GM19193 (cell line): ENCODE results near the gene KRTAP5-6.

Experiments used
- POLR2A ChIP-seq: IDR thresholded peaks from 4 replicates; pipeline ENCODE4 v1.6.1; 2011; ENCODE audit not compliant: insufficient read depth, insufficient read length; ENCODE audit errors: extremely low read depth

Gene KRTAP5-6

DNA sequence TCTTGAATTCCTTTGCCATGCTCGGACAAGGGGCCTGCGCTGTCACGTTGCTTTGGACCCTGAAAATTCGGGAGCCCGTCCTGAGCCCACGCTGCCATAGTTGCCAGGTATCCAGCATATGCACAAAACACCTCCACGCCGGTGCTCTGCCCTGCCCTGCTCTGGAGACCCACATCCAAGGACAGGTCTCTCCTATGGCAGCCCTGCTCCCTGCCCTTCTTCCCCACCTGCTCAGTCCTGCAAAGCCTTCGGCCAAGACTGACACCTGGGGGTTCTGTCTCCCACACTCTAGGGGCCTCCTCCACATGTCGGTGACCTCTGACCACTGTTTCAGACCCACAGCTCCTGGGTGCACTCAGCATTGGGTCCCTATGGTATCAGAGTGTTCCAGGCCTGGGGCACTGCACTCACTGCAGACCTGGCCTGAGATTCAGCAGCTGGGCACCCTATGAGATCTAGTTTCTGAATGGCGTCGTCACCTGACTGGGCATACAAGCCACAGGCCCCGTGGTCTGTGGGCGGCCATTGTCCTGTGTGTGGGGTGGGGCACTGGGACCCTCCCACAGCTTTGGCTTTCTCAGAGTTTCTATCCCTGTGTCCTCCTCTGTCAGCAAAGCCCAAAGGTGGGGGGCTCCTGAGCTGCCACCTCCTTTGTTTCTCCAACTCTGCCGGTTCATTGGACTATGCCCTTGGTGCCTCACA, 2.0 kb upstream of the KRTAP5-6 start:
- no peak for TF ChIP-seq POLR2A

DNA sequence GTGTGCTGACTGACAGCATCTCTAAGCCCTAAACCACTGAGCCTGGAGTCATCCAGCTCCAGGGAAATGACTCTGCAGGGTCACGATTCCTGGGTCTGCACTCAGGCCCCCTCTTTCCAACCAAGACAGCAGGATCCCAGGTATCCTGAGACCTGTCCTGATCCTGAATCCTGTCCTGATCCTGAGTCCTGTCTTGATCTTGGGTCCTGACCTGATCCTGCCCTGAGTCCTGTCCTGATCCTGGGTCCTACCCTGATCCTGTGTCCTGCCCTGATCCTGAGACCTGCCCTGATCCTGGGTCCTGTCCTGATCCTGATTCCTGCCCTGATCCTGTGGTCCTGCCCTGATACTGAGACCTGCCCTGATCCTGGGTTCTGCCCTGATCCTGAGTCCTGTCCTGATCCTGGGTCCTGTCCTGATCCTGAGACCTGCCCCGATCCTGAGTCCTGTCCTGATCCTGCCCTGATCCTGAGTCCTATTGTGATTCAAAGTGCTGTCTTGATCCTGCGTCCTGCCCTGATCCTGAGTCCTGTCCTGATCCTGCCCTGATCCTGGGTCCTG, 1.4 kb upstream of the KRTAP5-6 start:
- no peak for TF ChIP-seq POLR2A

DNA sequence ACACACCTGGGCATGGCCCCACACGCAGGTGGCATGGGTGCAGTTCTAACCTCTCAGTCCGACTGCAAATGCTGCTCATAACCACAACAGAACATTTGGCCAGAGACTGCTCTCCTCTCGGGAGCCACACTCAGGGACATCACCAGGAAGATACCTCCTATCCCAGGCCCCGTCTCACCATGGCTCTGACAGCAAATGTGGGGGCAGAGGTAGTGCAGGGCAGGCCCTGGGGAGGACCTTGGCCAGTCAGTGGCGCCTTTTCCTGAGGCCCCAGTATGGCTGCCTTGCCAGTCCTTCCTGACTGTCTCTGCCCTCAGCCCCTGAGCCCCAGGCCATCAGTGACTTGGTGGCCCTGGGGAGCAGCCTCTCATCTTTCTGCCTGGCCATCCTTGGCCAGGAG, 2.8 kb downstream of the KRTAP5-6 start:
- TF ChIP-seq POLR2A, result no peak

DNA sequence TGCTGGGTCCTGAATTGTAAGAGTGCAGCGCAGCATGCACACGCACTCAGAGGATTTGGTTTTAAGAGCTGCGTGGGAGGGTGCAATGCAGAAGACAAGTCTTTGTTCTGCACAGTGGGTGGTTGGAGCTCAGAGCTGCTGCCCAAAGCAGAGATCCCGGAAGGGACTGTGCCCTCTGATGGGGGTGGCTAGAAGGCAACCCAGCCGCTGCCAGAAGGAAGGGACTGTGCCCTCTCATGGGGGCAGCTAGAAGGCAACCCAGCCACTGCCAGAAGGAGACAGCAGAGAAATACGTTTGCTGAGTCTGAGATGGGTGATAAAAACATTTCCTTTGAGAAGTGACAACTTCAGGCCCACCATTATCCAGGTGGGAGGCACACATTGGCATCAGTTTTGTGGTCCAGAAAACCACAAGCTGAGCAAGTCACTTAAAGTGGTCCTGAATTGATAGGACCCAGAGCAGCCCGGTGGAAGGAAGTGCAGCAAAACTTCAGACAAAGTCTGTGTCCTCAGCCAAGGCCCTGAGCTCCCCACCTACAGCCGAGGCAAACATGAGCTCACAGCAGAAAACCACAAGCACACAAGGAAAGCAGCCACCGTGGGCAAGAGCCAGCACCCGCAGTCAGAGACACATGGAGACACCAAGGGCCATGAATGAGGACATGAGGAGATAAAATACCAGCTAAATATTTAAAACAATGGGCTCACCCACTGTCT, 4.3 kb downstream of the KRTAP5-6 start:
- TF ChIP-seq POLR2A, result no peak

DNA sequence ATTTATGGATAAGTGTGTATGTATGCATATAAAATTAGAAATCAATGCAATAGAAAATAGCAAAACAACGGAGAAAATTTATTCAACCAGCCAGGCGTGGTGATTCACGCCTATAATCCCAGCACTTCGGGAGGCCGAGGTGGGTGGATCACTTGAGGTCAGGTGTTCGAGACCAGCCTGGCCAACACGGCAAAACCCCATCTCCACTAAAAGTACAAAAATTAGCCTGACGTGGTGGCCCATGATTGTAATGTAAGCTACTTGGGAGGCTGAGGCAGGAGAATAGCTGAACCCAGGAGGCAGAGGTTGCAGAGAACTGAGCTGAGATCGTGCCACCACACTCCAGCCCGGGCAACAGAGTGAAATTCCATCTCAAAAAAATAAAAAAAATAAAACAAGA, 5.5 kb downstream of the KRTAP5-6 start:
- no peak for TF ChIP-seq POLR2A

DNA sequence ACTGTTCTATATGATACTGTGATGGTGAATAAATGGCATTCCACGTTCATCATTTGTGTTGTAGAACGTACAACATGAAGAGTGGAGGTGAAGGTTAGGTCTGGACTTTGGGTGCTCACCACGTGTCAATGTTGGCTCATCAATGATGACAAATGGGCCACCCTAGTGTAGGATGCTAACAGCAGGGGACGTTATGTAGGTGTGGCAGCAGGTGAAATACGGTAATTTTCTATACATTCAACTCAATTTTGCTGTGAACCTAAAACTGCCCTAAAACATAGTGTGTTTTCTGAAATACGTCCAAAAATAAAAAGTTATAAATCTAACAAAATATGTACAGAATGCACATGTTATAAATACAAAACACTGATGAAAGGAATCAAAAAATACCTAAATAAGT, 6.2 kb downstream of the KRTAP5-6 start:
- TF ChIP-seq POLR2A, result no peak

DNA sequence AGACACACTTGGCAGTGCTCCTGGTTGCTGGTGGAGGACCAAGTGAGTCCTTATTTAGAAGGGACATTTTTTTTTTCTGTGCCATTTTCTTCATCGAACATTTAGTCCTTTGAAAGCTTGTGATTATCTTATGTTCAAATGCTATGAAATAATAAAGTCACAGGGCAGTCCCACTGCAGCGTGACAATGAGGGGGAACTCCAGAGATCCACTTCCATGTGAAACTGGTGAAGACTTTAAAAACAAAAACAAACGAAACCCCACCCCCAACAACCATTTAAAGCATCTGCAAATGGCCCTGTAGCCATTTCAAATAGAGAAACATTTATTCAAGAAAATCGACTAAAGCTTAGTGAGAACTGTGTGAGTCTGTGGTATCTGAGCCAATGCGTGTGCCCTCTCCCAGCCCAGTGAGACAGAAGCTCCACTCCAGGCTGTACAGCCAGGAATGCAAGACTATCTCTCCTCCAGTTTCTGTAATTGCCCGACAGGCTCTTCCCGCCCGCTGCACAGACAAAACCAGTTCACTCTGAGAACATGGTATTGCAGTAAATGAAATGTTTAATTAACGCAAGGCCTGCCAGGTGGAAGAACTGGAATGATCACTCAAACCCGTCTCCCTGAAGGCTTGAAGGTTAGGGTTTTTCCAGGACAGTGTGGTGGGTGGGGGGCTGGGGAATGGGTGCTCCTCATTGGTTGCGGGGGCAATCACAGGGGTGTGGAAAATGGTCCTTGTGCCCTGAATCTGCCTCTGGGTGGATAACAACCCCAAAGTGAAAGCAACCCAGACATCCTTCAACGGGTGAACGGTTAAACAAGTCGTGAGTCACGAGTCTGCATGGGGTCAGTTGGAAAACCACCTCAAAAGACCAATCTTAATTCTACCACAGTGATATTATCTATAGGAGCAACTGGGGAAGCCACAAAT, 8.4 kb downstream of the KRTAP5-6 start:
- no peak for TF ChIP-seq POLR2A

DNA sequence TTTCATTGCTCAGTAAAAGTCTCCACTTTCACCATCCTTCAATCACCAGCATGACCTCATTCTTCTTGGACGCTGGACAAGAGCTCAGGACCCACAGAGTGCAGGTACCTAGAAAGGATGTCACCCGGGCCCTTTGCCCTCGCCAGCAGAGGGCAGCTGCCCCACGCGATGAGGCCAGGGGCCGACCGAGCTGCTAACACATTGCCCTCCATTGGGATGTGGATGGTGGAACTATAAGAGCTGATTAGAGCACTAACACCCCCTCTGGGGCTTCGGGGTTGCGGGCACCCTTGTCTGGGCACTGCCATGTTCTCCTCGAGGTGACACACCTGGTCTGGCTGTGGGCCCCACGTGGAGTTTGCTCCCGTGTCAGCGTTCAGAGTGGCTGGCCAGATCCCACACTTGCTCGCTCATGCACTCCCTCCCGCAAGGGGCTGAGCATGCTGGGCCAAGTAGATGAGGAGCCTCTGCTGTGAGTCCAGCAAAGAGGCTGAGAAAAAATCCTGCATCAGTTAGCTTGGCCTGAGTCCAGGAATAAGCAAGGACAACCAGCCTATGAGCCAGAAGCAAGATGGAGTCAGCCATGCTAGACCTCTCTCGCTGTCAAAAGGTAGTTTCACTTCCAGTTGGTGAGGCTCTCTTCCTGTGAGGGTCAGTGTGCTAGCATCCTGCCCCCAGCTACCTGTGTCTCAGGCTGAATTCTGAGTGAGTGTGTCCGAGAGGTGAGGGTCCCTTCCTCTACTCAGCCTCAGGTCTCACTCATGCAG, 9.8 kb downstream of the KRTAP5-6 start:
- TF ChIP-seq POLR2A, result no peak

DNA sequence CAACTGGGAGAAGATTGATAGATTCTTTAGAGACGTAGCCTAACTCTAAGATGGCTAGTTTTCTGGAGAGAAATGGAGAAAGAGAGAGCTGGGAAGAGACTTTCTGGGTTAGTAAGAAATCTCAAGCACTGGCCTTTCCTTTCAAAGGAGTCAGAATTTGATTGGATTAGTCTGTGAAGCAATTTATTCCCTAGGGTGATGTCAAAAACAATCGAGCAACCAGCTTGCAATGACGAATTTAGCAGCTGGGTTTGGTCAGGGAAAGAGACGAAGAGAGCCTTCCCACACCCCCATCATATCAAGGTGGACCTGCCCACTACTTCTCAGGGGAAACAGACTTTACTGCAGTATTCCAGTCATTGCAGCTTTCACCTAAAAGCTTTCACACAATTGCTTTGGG, 10.8 kb downstream of the KRTAP5-6 start:
- no peak for TF ChIP-seq POLR2A

DNA sequence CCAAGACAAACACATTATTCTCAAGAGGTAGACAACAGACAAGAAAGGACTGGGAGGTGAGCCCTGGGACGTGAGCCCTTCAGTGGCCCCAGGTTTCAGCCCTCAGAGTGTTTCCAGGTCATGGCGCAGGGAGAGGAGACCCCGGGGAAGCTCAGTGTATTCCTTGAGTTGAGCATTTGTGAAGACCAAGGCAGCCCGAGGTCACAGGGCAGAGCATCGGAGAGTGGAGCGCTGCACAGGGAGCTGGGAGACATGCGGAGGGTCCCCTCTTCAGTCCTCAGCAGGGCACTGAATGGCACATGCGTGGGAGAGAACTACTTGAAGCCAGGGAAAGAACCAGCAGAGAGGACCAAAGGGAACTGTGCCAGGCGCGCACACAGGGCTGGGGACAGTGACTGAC, 11.7 kb downstream of the KRTAP5-6 start:
- no peak for TF ChIP-seq POLR2A

DNA sequence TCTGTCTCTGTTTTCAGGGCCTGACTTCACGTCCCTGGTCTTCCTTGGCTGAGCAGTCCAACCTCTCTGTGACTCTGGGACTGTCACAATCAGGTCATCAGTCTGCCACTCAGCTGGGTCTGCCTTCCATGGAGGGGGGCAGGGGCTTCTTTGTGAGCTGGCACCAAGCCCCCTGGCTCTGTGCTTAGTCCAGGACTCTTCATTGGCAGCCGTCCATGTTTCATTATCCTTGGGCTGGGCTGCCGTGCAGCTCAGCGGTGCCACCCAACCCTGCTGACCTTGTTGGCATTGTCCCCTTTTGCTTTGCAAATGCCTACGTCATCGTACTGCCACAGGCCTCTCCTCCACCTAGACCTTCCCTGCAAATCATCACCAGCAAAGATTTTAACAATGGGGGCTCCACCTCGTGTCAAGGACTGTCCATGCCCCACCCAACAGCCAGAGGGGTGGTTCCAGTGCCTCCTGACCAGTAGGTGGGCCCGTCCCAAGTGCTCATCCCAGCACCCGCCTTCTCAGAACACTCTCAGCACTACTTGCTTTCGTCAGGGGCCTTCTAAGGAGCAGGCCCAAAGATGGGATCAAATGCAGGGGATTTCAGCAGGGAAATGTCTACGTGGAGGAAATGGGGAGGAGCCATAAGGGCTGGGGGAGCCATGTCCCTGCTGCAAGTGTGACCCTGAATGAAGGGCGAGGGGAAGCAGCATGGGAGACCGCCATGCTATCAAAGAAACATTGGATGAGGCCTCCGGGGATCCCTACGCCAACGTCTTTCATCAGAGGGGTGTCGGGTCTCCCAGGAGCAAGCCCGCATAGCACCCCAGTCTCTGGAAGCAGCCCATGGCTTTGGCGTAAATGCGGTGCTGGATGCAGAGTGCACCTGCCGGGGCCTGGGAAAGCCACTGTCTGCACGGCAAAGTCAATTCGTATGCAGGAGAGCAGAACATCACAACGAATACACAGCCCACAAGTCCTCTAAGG, 18.2 kb downstream of the KRTAP5-6 start:
- no peak for TF ChIP-seq POLR2A

DNA sequence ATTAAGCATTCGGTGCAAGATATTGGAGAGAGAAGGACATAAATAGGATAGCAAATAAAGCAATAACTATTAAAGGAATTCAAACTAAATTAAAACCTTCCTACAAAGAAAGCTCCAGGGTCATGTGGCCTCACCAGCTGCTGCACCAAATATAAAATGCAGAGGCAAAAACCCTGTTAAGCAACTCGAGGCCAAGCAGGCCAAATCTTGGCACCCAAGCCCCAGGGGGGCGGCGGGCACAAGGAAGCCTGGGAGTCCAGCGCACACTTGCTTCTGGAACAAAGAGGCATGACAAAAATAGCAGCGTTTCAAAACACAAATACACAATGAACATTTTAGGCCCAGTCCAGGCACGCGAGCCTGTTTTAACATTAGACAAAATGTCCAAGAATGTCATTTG, 20.8 kb downstream of the KRTAP5-6 start:
- no peak for TF ChIP-seq POLR2A

DNA sequence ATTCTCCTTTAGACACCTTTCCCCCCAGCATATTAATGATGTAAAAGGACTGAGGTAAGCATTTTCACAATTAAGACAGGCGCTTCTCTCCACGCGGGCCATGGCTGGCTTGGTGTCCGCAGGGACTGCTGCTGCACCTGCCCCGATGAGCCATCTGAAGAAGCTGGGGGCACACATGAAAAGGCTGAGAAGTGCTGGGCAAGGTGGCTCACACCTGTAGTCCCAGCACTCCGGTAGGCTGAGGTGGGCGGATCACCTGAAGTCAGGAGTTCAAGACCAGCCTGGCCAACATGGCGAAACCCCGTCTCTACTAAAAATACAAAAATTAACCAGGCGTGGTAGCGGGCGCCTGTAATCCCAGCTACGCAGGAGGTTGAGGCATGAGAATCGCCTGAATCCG, 21.3 kb downstream of the KRTAP5-6 start:
- TF ChIP-seq POLR2A, result no peak
